Measurements from ENCODE around the gene EFCAB6.

Gene EFCAB6

GRCh38 chr22:43567691-43568324 is 244.3 kb downstream of the EFCAB6 start:
- H3K27ac ChIP-seq: no peak overlapping the region
- no peak for TF ChIP-seq ZFX (IDR thresholded peaks at IDR 0.05; ENCODE audit: borderline replicate concordance)
- no peak for TF ChIP-seq CTCF (IDR thresholded peaks at IDR 0.05)

GRCh38 chr22:43566561-43567332 is 245.4 kb downstream of the EFCAB6 start:
- no peak overlapping the region for H3K27ac ChIP-seq
- TF ChIP-seq ZFX (IDR thresholded peaks at IDR 0.05; ENCODE audit: borderline replicate concordance) (no peak), CTCF (IDR thresholded peaks at IDR 0.05) (no peak)

GRCh38 chr22:43566021-43566420 is 246.1 kb downstream of the EFCAB6 start:
- H3K27ac ChIP-seq: no peak overlapping the region

GRCh38 chr22:43564859-43565258 is 247.2 kb downstream of the EFCAB6 start:
- H3K27ac ChIP-seq: no peak overlapping the region
- TF ChIP-seq CTCF (IDR thresholded peaks at IDR 0.05): no peak
- no peak for TF ChIP-seq ZFX (IDR thresholded peaks at IDR 0.05; ENCODE audit: borderline replicate concordance)

More at GRCh38 chr22:43566021-43566420, 246.1 kb downstream of the EFCAB6 start:
- TF ChIP-seq ZFX (IDR thresholded peaks at IDR 0.05; ENCODE audit: borderline replicate concordance): no peak
- TF ChIP-seq CTCF (IDR thresholded peaks at IDR 0.05): no peak

- TF ChIP-seq CTCF (IDR thresholded peaks at IDR 0.05) (no peak), ZFX (IDR thresholded peaks at IDR 0.05; ENCODE audit: borderline replicate concordance) (no peak)
These were observed 248.5 kb downstream of the EFCAB6 start for GRCh38 chr22:43563571-43563970.

GRCh38 chr22:43562843-43563242 is 249.3 kb downstream of the EFCAB6 start:
- no peak overlapping the region for H3K27ac ChIP-seq
- TF ChIP-seq ZFX (IDR thresholded peaks at IDR 0.05; ENCODE audit: borderline replicate concordance): no peak
- no peak for TF ChIP-seq CTCF (IDR thresholded peaks at IDR 0.05)

More at GRCh38 chr22:43563571-43563970, 248.5 kb downstream of the EFCAB6 start:
- H3K27ac ChIP-seq: no peak overlapping the region
